ENCODE measurements around the gene PDE8A.

Gene PDE8A

DNA sequence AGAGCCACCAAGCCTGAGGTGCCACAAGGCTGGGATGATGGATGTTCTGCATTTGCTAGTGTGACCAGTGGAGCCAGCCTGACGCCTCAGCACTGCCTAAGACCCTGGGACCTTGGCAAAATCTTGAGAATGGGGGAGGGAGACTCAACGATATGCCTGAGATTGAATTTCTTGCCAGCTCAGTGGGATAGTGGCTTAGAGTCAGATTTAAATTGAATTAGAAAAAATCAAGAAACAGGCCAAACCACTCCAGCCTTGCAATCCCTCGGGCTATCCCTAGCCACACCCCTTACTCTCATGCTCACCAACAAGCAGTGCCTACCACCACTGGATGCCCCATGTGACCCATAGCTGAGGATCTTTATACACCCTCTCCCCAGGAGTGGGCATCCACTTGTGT, 18.7 kb upstream of the PDE8A start:
- no peak overlapping the region for H3K27ac ChIP-seq
- TF ChIP-seq, protein P1, sequence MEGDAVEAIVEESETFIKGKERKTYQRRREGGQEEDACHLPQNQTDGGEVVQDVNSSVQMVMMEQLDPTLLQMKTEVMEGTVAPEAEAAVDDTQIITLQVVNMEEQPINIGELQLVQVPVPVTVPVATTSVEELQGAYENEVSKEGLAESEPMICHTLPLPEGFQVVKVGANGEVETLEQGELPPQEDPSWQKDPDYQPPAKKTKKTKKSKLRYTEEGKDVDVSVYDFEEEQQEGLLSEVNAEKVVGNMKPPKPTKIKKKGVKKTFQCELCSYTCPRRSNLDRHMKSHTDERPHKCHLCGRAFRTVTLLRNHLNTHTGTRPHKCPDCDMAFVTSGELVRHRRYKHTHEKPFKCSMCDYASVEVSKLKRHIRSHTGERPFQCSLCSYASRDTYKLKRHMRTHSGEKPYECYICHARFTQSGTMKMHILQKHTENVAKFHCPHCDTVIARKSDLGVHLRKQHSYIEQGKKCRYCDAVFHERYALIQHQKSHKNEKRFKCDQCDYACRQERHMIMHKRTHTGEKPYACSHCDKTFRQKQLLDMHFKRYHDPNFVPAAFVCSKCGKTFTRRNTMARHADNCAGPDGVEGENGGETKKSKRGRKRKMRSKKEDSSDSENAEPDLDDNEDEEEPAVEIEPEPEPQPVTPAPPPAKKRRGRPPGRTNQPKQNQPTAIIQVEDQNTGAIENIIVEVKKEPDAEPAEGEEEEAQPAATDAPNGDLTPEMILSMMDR (conservative IDR thresholded peaks at IDR 0.05): no peak

DNA sequence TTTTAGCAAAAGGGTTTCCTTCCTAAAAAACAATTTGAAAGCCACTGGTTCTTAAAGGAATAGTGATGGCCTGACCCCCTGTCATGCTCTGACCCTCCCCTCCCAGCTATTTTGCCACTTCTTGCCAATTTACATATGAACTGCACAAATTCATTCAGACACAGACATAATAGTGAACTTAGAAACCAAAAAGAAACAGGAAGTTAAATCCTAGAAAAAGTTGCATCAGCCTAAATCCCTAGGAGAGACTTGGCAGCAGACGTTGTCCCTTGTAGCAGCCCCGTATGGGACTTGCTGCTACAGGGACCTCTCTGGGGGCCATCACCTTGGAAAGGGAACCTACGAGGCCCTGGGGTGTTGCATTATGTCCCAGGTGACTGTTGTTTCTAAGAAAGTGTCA, 14.3 kb upstream of the PDE8A start:
- TF ChIP-seq, protein P1 (conservative IDR thresholded peaks at IDR 0.05): no peak
- H3K27ac ChIP-seq: no peak overlapping the region

DNA sequence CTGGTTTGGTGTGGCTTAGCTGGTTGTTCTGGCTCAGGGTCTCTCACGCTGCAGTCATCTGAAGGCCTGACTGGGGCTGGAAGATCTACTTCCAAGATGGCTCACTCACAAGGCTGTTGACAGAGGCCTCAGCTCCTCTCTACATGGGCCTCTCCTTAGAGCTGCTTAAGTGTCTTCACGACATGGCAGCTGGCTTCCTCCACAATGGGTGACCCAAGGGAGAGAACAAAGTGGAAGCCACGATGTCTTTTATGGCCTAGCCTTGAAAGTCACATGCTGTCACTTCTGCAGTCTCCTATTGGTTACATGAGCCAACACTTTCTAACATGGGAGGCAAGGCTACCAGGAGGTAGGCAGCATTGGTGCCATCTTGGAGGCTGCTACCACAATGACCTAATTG, 13.4 kb upstream of the PDE8A start:
- TF ChIP-seq, protein P1 (conservative IDR thresholded peaks at IDR 0.05): no peak
- no peak overlapping the region for H3K27ac ChIP-seq

DNA sequence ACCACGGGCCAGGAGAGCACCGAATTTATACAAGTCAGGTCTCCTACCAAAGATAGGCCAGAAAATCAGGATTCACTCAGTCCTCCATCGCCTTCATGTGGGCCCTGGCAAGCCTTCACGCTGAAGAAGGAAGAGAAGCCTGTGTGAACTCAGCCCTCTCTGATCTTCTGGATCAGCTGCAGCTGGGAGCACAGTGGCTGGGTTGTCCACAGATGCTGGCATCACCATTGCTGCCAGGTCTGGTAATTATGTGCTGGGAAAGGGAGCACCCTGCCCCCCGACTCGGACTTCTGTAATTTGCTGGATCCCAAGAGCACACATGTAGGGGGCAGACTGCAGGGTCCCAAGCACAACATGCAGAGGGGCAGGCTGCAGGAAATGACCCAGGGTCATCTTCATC, 12.4 kb upstream of the PDE8A start:
- no peak overlapping the region for H3K27ac ChIP-seq
- TF ChIP-seq, protein P1 (conservative IDR thresholded peaks at IDR 0.05): no peak

DNA sequence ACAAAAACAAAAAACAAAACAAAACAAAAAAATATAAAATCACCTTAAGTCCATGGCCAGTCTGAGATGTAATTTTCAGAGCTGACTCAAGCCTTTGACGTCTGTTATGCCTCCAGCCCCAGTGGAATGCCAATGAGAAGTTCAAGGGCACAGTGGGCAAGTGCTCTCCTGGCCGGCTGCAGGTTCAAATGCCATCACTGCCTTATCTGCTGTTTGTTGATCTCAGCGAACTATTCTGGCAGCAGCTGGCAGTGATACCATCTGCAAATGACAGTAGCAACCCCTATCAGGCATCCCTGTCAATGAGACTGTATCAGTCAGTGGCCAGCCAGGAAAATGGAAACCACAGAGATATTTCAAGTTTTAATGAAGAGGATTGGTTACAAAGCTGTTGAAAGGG, 10.8 kb upstream of the PDE8A start:
- TF ChIP-seq, protein P1 (conservative IDR thresholded peaks at IDR 0.05): no peak
- H3K27ac ChIP-seq: no peak overlapping the region

DNA sequence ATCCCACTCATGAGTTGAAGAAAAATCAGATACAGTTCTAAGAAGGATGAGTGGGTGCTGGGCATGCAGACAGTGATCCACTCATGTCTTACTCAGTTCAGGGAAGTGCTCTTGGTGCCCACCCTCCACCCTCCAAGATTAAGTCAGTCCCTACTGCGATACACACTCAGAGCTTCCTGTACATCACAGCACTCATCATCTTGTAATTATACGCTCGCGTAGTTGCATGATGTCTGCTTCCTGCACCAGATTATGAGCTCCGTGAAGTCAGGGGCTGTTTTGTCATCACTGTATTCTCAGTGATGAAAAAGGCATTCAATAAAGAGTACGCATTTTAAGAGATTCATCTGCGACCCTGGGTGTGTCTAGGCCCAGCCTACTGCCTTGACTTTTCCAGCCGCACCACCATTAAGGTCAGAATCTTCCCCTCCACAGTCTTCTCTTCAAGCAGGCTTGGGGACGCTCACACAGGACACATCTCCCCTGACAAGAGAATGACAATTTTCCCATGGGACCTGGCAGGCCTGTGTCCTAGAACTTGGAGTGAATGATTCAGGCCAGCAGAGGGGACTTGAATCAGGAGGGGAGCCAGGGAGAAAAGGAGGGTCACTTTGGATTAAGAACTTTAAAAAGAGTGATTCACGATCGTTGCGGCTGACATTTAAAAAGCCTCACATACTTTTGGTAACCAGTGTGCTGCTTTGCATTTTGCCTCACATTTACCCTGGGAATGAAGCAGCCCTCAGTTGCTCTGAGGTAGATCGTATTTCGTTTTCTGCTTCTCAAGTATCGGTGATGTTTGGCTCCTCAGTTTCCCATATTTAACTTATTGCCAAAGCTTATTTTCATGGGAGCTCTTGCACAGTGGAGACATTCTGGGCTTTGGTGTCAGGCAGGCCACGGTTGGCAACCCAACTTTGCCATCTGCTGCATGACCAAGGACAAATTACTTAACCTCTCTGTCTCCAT, 7.9 kb upstream of the PDE8A start:
- no peak overlapping the region for H3K27ac ChIP-seq
- TF ChIP-seq, protein P1 (conservative IDR thresholded peaks at IDR 0.05): no peak

DNA sequence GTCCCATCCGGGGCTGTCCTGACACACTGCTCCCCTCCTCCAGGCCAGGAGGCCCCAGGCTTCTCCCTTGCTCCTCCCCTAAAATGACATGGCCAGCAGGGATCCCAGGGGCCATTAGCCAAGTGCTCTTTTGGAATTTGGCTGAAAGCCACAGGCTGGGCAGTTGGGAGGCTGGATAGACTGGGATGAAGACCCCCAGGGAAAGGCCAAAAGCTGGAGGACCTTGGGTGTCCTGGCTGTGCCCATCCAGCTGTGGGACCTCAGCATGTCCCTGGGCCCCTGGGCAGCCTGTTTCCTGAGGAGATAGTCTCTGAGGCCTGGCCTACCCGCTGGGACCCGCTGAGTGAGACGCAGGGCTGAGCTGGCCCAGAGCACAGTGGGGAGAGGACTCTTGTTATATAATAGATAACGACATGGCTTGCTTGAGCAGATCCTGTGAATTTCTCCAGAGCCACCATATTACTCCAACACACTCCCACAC, 5.7 kb upstream of the PDE8A start:
- TF ChIP-seq, protein P1 (conservative IDR thresholded peaks at IDR 0.05): no peak
- H3K27ac ChIP-seq: no peak overlapping the region
